Keratinocyte (primary cell): ENCODE results near the gene TNFRSF6B.

Experiments
- EZH2 ChIP-seq: IDR thresholded peaks from one replicate; pipeline ENCODE4 v1.6.1; 2012; ENCODE audit warnings: inconsistent platforms, mild to moderate bottlenecking, low read length, moderate library complexity
- TF ChIP-seq, protein P1 (sequence below), 3 experiments: IDR thresholded peaks in 1 of 3; conservative IDR thresholded peaks in 1 of 3; optimal IDR thresholded peaks in 1 of 3; 2 replicates in 2 of 3; 3 replicates in 1 of 3; pipeline versions ENCODE3 to v1.5.1; 2011; ENCODE audit warnings: low read length in 3 of 3, mild to moderate bottlenecking in 3 of 3, moderate library complexity in 2 of 3, control low read depth in 1 of 3, inconsistent platforms in 1 of 3; ENCODE audit not compliant: insufficient read depth in 2 of 3; ENCODE audit errors: extremely low read depth in 1 of 3

GRCh38 chr20:63656451-63656850 lies 40.0 kb upstream of the TNFRSF6B start:
- TF ChIP-seq, protein P1, sequence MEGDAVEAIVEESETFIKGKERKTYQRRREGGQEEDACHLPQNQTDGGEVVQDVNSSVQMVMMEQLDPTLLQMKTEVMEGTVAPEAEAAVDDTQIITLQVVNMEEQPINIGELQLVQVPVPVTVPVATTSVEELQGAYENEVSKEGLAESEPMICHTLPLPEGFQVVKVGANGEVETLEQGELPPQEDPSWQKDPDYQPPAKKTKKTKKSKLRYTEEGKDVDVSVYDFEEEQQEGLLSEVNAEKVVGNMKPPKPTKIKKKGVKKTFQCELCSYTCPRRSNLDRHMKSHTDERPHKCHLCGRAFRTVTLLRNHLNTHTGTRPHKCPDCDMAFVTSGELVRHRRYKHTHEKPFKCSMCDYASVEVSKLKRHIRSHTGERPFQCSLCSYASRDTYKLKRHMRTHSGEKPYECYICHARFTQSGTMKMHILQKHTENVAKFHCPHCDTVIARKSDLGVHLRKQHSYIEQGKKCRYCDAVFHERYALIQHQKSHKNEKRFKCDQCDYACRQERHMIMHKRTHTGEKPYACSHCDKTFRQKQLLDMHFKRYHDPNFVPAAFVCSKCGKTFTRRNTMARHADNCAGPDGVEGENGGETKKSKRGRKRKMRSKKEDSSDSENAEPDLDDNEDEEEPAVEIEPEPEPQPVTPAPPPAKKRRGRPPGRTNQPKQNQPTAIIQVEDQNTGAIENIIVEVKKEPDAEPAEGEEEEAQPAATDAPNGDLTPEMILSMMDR (optimal IDR thresholded peaks at IDR 0.05 in 1 of 3, IDR thresholded peaks at IDR 0.05 in 1 of 3, conservative IDR thresholded peaks at IDR 0.05 in 1 of 3; ENCODE audit: extremely low read depth in 1 of 3, insufficient read depth in 2 of 3, low read length in 3 of 3): no peak
- TF ChIP-seq EZH2: no peak
